Measurements from ENCODE around the gene DLGAP1.

Gene DLGAP1

GRCh38 chr18:3869848-3870247, 585.3 kb downstream of the DLGAP1 start:
- Mint-ChIP-seq H3K4me1 (ENCODE audit: low read depth) (peaks cover 30% of the 10 kb centered on the region), H3K27me3 (no peaks in the 10 kb centered on the region), H3K9me3 (no peaks in the 10 kb centered on the region), H3K36me3 (ENCODE audit: low read depth) (no peaks in the 10 kb centered on the region), H3K27ac (no peak overlapping the region), H3K4me3 (no peak overlapping the region)
- intact Hi-C loops (cut with micrococcal nuclease), result loop anchor here (1.0 to 10.0 kb wide), 7 partner anchors 99 to 588 kb away; partner anchors contain the start of gene TGIF1

GRCh38 chr18:3867864-3868311, 587.2 kb downstream of the DLGAP1 start:
- H3K4me1 Mint-ChIP-seq (ENCODE audit: low read depth), result peaks cover 12% of the 10 kb centered on the region
- H3K27me3 Mint-ChIP-seq, result no peaks in the 10 kb centered on the region
- no peak overlapping the region for H3K4me3 Mint-ChIP-seq
- H3K36me3 Mint-ChIP-seq (ENCODE audit: low read depth), result no peaks in the 10 kb centered on the region
- H3K27ac Mint-ChIP-seq, result no peak overlapping the region
- intact Hi-C loops (cut with micrococcal nuclease), result no loop called here
- H3K9me3 Mint-ChIP-seq, result no peaks in the 10 kb centered on the region

GRCh38 chr18:3867236-3867635, 587.9 kb downstream of the DLGAP1 start:
- intact Hi-C loops (cut with micrococcal nuclease), result no loop called here
- H3K9me3 Mint-ChIP-seq, result no peaks in the 10 kb centered on the region
- H3K27ac Mint-ChIP-seq, result no peak overlapping the region
- no peaks in the 10 kb centered on the region for H3K36me3 Mint-ChIP-seq (ENCODE audit: low read depth)
- H3K27me3 Mint-ChIP-seq, result no peaks in the 10 kb centered on the region
- H3K4me1 Mint-ChIP-seq (ENCODE audit: low read depth), result peaks cover 7% of the 10 kb centered on the region
- H3K4me3 Mint-ChIP-seq, result no peak overlapping the region

- intact Hi-C loops (cut with micrococcal nuclease), result no loop called here
- no peak overlapping the region for H3K27ac Mint-ChIP-seq
- H3K27me3 Mint-ChIP-seq, result no peaks in the 10 kb centered on the region
- H3K4me1 Mint-ChIP-seq (ENCODE audit: low read depth), result peaks cover 7% of the 10 kb centered on the region
- no peaks in the 10 kb centered on the region for H3K9me3 Mint-ChIP-seq
- no peaks in the 10 kb centered on the region for H3K36me3 Mint-ChIP-seq (ENCODE audit: low read depth)
- H3K4me3 Mint-ChIP-seq, result no peak overlapping the region
Observed at GRCh38 chr18:3864669-3865298, 590.3 kb downstream of the DLGAP1 start.

- no peak overlapping the region for H3K27ac Mint-ChIP-seq
- intact Hi-C loops (cut with micrococcal nuclease), result no loop called here
- H3K4me3 Mint-ChIP-seq, result no peak overlapping the region
- H3K36me3 Mint-ChIP-seq (ENCODE audit: low read depth), result no peaks in the 10 kb centered on the region
- peaks cover 7% of the 10 kb centered on the region for H3K4me1 Mint-ChIP-seq (ENCODE audit: low read depth)
- H3K9me3 Mint-ChIP-seq, result no peaks in the 10 kb centered on the region
- no peaks in the 10 kb centered on the region for H3K27me3 Mint-ChIP-seq
Observed at GRCh38 chr18:3863593-3863992, 591.5 kb downstream of the DLGAP1 start.

- Mint-ChIP-seq H3K4me3 (no peak overlapping the region), H3K27me3 (no peaks in the 10 kb centered on the region), H3K4me1 (ENCODE audit: low read depth) (peaks cover 7% of the 10 kb centered on the region), H3K9me3 (no peaks in the 10 kb centered on the region), H3K27ac (no peak overlapping the region), H3K36me3 (ENCODE audit: low read depth) (no peaks in the 10 kb centered on the region)
- intact Hi-C loops (cut with micrococcal nuclease), result no loop called here
Observed at GRCh38 chr18:3863006-3863405, 592.1 kb downstream of the DLGAP1 start.

- intact Hi-C loops (cut with micrococcal nuclease), result no loop called here
Observed at GRCh38 chr18:3861495-3861894, 593.6 kb downstream of the DLGAP1 start.

GRCh38 chr18:3857544-3857943, 597.6 kb downstream of the DLGAP1 start:
- Mint-ChIP-seq H3K4me1 (ENCODE audit: low read depth) (no peaks in the 10 kb centered on the region), H3K4me3 (no peak overlapping the region), H3K27me3 (no peaks in the 10 kb centered on the region), H3K9me3 (no peaks in the 10 kb centered on the region), H3K27ac (no peak overlapping the region), H3K36me3 (ENCODE audit: low read depth) (no peaks in the 10 kb centered on the region)
- intact Hi-C loops (cut with micrococcal nuclease), result no loop called here

More at GRCh38 chr18:3861495-3861894, 593.6 kb downstream of the DLGAP1 start:
- H3K36me3 Mint-ChIP-seq (ENCODE audit: low read depth), result no peaks in the 10 kb centered on the region
- no peak overlapping the region for H3K27ac Mint-ChIP-seq
- H3K4me1 Mint-ChIP-seq (ENCODE audit: low read depth), result no peaks in the 10 kb centered on the region
- H3K9me3 Mint-ChIP-seq, result no peaks in the 10 kb centered on the region
- H3K27me3 Mint-ChIP-seq, result no peaks in the 10 kb centered on the region
- H3K4me3 Mint-ChIP-seq, result no peak overlapping the region

GRCh38 chr18:3855966-3856365, 599.1 kb downstream of the DLGAP1 start:
- Mint-ChIP-seq H3K4me1 (ENCODE audit: low read depth) (no peaks in the 10 kb centered on the region), H3K27me3 (no peaks in the 10 kb centered on the region), H3K27ac (no peak overlapping the region), H3K9me3 (no peaks in the 10 kb centered on the region), H3K4me3 (no peak overlapping the region), H3K36me3 (ENCODE audit: low read depth) (no peaks in the 10 kb centered on the region)
- intact Hi-C loops (cut with micrococcal nuclease), result no loop called here

GRCh38 chr18:3852321-3852720, 602.8 kb downstream of the DLGAP1 start:
- Mint-ChIP-seq H3K9me3 (no peaks in the 10 kb centered on the region), H3K27me3 (peaks cover under 1% of the 10 kb centered on the region), H3K27ac (no peak overlapping the region), H3K4me3 (no peak overlapping the region), H3K4me1 (ENCODE audit: low read depth) (no peaks in the 10 kb centered on the region), H3K36me3 (ENCODE audit: low read depth) (no peaks in the 10 kb centered on the region)
- intact Hi-C loops (cut with micrococcal nuclease), result no loop called here

- Mint-ChIP-seq H3K9me3 (no peaks in the 10 kb centered on the region), H3K27me3 (peaks cover 2% of the 10 kb centered on the region), H3K36me3 (ENCODE audit: low read depth) (no peaks in the 10 kb centered on the region), H3K4me1 (ENCODE audit: low read depth) (no peaks in the 10 kb centered on the region), H3K4me3 (no peak overlapping the region), H3K27ac (no peak overlapping the region)
- intact Hi-C loops (cut with micrococcal nuclease), result no loop called here
Observed at GRCh38 chr18:3851159-3851558, 603.9 kb downstream of the DLGAP1 start.

- Mint-ChIP-seq H3K9me3 (no peaks in the 10 kb centered on the region), H3K27me3 (peaks cover 5% of the 10 kb centered on the region), H3K27ac (no peak overlapping the region), H3K4me3 (no peak overlapping the region), H3K36me3 (ENCODE audit: low read depth) (no peaks in the 10 kb centered on the region), H3K4me1 (ENCODE audit: low read depth) (no peaks in the 10 kb centered on the region)
- intact Hi-C loops (cut with micrococcal nuclease), result no loop called here
Observed at GRCh38 chr18:3848316-3848715, 606.8 kb downstream of the DLGAP1 start.

GRCh38 chr18:3845161-3845560, 609.9 kb downstream of the DLGAP1 start:
- Mint-ChIP-seq H3K9me3 (no peaks in the 10 kb centered on the region), H3K27me3 (peaks cover 5% of the 10 kb centered on the region), H3K4me1 (ENCODE audit: low read depth) (no peaks in the 10 kb centered on the region), H3K36me3 (ENCODE audit: low read depth) (no peaks in the 10 kb centered on the region), H3K4me3 (no peak overlapping the region), H3K27ac (no peak overlapping the region)
- intact Hi-C loops (cut with micrococcal nuclease), result no loop called here

- intact Hi-C loops (cut with micrococcal nuclease), result no loop called here
- Mint-ChIP-seq H3K9me3 (no peaks in the 10 kb centered on the region), H3K27me3 (peaks cover 5% of the 10 kb centered on the region), H3K27ac (no peak overlapping the region), H3K36me3 (ENCODE audit: low read depth) (no peaks in the 10 kb centered on the region), H3K4me1 (ENCODE audit: low read depth) (no peaks in the 10 kb centered on the region), H3K4me3 (no peak overlapping the region)
Observed at GRCh38 chr18:3842844-3843243, 612.3 kb downstream of the DLGAP1 start.

- Mint-ChIP-seq H3K9me3 (no peaks in the 10 kb centered on the region), H3K27ac (no peak overlapping the region), H3K4me1 (ENCODE audit: low read depth) (no peaks in the 10 kb centered on the region), H3K36me3 (ENCODE audit: low read depth) (no peaks in the 10 kb centered on the region), H3K27me3 (peaks cover 3% of the 10 kb centered on the region), H3K4me3 (no peak overlapping the region)
- intact Hi-C loops (cut with micrococcal nuclease), result no loop called here
Observed at GRCh38 chr18:3840766-3841165, 614.3 kb downstream of the DLGAP1 start.

Measured in dendritic cell treated with granulocyte-macrophage colony-stimulating factor and Interleukin-4, amounts not matched to agents 40 ng/mL and 50 ng/mL, for 4 days (primary cell).